HepG2 (cell line): ENCODE data around the gene ANKRD42. TPM values are rescaled to one million over a fixed set of nuclear protein-coding genes. Genes with fewer than 3 reads are reported as not detected.
A peak's percentile ranks its signal among the peaks of the same experiment; 100 is the strongest.

Source experiments
- ASH2L ChIP-seq: fragments of 300-600, 200-600 bp; sonication (generic); IDR thresholded peaks from 2 replicates; pipeline ENCODE4 v1.7.0; 2017; ENCODE audit warnings: low read depth, mild to moderate bottlenecking, moderate library complexity, mixed read lengths, low read length; ENCODE audit not compliant: insufficient read length
- ATF6 ChIP-seq: sonication (generic); formaldehyde crosslinking; conservative IDR thresholded peaks from 2 replicates; pipeline ENCODE4 v1.4.0; 2020; ENCODE audit warnings: missing genetic modification reagents
- E2F1 ChIP-seq: sonication (generic); formaldehyde crosslinking; IDR thresholded peaks from 2 replicates; pipeline ENCODE4 v1.5.0; 2020; ENCODE audit warnings: missing genetic modification reagents
- GLI4 ChIP-seq: sonication (generic); formaldehyde crosslinking; IDR thresholded peaks from 2 replicates; pipeline ENCODE4 v1.5.1; 2020; ENCODE audit warnings: missing genetic modification reagents, mild to moderate bottlenecking, moderate library complexity, borderline replicate concordance
- MATR3 ChIP-seq: sonication (generic); formaldehyde crosslinking; IDR thresholded peaks from 2 replicates; pipeline ENCODE4 v1.4.0; 2020; ENCODE audit warnings: missing genetic modification reagents
- MYC ChIP-seq: sonication (generic); formaldehyde crosslinking; IDR thresholded peaks from 2 replicates; pipeline ENCODE4 v1.9.0; 2021; ENCODE audit warnings: missing genetic modification reagents, borderline replicate concordance
- NPAS2 ChIP-seq: sonication (generic); formaldehyde crosslinking; IDR thresholded peaks from 2 replicates; pipeline ENCODE4 v1.8.0; 2022; ENCODE audit warnings: mild to moderate bottlenecking, missing genetic modification reagents, borderline replicate concordance
- PPARG ChIP-seq: conservative IDR thresholded peaks from 2 replicates; pipeline ENCODE4 v1.6.1; 2016; ENCODE audit warnings: missing biosample characterization, missing genetic modification reagents
- RBFOX2 ChIP-seq: fragments of 200-400 bp; formaldehyde crosslinking; IDR thresholded peaks from 2 replicates; pipeline ENCODE4 v1.6.1; 2017; ENCODE audit warnings: low read depth, mild to moderate bottlenecking, low read length
- TCF12 ChIP-seq, 2 experiments: fragments of 450-650 bp in 1 of 2; sonication (generic) in 1 of 2; formaldehyde crosslinking in 1 of 2; IDR thresholded peaks; 2 replicates each; pipeline versions ENCODE4 v1.6.1 to v1.8.0; 2017 to 2022; ENCODE audit warnings: antibody characterized with exemption in 1 of 2, mild to moderate bottlenecking in 1 of 2, missing genetic modification reagents in 1 of 2, moderate library complexity in 1 of 2
- ZBTB2 ChIP-seq: sonication (generic); formaldehyde crosslinking; IDR thresholded peaks from 2 replicates; pipeline ENCODE4 v1.8.0; 2022; ENCODE audit warnings: low read depth, missing genetic modification reagents
- ZBTB4 ChIP-seq: sonication (generic); formaldehyde crosslinking; IDR thresholded peaks from 2 replicates; pipeline ENCODE4 v1.4.0; 2020; ENCODE audit warnings: missing genetic modification reagents, mild to moderate bottlenecking, borderline replicate concordance
- ZNF331 ChIP-seq: sonication (generic); formaldehyde crosslinking; IDR thresholded peaks from 2 replicates; pipeline ENCODE4 v1.4.0; 2020; ENCODE audit warnings: missing genetic modification reagents
- ZNF550 ChIP-seq: sonication (generic); formaldehyde crosslinking; IDR thresholded peaks from 2 replicates; pipeline ENCODE4 v1.4.0; 2020; ENCODE audit warnings: mild to moderate bottlenecking, missing genetic modification reagents, borderline replicate concordance
- polyA plus RNA-seq, 8 experiments: library from polyadenylated mRNA; depleted of rRNA in 3 of 8; stranded (reverse) in 7 of 8; unstranded in 1 of 8; fragments of >200 nt; fragmentation: Illumina TruSeq in 4 of 8; extraction: Trizol in 4 of 8; gene quantifications; 2 replicates each; pipeline versions ENCODE4 v1.2.1 to v1.2.3, GENCODE V29; 2011 to 2016; ENCODE audit warnings: low read depth in 4 of 8, missing spikeins in 1 of 8, mixed read lengths in 1 of 8; ENCODE audit not compliant: insufficient read depth in 1 of 8
- total RNA-seq, 5 experiments: library from RNA; depleted of rRNA; stranded (reverse); fragments of >200 nt; fragmentation: Illumina TruSeq; extraction: Trizol; gene quantifications; 2 replicates each; pipeline ENCODE4 v1.2.3, GENCODE V29; 2016; ENCODE audit warnings: low read depth in 1 of 5
- TF ChIP-seq, protein P1 (sequence below): sonication (generic); formaldehyde crosslinking; IDR thresholded peaks from 2 replicates; pipeline ENCODE4 v1.5.1; 2020; ENCODE audit warnings: missing genetic modification reagents, mild to moderate bottlenecking, borderline replicate concordance
- TF ChIP-seq, protein P2 (sequence below): sonication (generic); formaldehyde crosslinking; IDR thresholded peaks from 2 replicates; pipeline ENCODE4 v1.5.0; 2020; ENCODE audit warnings: mild to moderate bottlenecking, missing genetic modification reagents, moderate library complexity

Gene ANKRD42
- total and polyA plus RNA-seq, 2 of the 13 experiments (the other 11 are each of a cell fraction or from before 2014, with no cell fraction given) = 2.2 to 3.7 TPM

- TF ChIP-seq NPAS2 (CRISPR knock-in tag) (no peak), ZBTB4 (CRISPR knock-in tag) (0 out of 2 replicates have a peak, but pooled peaks have one; percentile 27), E2F1 (CRISPR knock-in tag) (peak; percentile 60; the same call in 1 of the 2 replicates), PPARG (CRISPR knock-in tag) (no peak), GLI4 (CRISPR knock-in tag) (0 out of 2 replicates have a peak, but pooled peaks have one; percentile 24), MATR3 (CRISPR knock-in tag) (no peak), ASH2L (peak; percentile 40), TCF12 (IDR thresholded peaks at IDR 0.05) (no peak), TCF12 (CRISPR knock-in tag; IDR thresholded peaks at IDR 0.05) (no peak), MYC (CRISPR knock-in tag) (peak; percentile 50; the same call in 1 of the 2 replicates), ZNF331 (peak; percentile 68), RBFOX2 (peak; percentile 96), ATF6 (no peak), ZNF550 (CRISPR knock-in tag) (no peak), ZBTB2 (CRISPR knock-in tag) (no peak)
- TF ChIP-seq, protein P1, sequence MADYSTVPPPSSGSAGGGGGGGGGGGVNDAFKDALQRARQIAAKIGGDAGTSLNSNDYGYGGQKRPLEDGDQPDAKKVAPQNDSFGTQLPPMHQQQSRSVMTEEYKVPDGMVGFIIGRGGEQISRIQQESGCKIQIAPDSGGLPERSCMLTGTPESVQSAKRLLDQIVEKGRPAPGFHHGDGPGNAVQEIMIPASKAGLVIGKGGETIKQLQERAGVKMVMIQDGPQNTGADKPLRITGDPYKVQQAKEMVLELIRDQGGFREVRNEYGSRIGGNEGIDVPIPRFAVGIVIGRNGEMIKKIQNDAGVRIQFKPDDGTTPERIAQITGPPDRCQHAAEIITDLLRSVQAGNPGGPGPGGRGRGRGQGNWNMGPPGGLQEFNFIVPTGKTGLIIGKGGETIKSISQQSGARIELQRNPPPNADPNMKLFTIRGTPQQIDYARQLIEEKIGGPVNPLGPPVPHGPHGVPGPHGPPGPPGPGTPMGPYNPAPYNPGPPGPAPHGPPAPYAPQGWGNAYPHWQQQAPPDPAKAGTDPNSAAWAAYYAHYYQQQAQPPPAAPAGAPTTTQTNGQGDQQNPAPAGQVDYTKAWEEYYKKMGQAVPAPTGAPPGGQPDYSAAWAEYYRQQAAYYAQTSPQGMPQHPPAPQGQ (CRISPR knock-in tag) = no peak
- TF ChIP-seq, protein P2, sequence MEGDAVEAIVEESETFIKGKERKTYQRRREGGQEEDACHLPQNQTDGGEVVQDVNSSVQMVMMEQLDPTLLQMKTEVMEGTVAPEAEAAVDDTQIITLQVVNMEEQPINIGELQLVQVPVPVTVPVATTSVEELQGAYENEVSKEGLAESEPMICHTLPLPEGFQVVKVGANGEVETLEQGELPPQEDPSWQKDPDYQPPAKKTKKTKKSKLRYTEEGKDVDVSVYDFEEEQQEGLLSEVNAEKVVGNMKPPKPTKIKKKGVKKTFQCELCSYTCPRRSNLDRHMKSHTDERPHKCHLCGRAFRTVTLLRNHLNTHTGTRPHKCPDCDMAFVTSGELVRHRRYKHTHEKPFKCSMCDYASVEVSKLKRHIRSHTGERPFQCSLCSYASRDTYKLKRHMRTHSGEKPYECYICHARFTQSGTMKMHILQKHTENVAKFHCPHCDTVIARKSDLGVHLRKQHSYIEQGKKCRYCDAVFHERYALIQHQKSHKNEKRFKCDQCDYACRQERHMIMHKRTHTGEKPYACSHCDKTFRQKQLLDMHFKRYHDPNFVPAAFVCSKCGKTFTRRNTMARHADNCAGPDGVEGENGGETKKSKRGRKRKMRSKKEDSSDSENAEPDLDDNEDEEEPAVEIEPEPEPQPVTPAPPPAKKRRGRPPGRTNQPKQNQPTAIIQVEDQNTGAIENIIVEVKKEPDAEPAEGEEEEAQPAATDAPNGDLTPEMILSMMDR = 0 out of 2 replicates have a peak, but pooled peaks have one; percentile 9
Measured at GRCh38 chr11:83156996-83157593, 36.4 kb upstream of the ANKRD42 start, which contains the start of gene PCF11 (continued).
